HG03095 (cell line): ENCODE data around the gene CUL3.
"Not testable (repeated sequence)": the region's sequence is repeated elsewhere in the genome, so short reads cannot be mapped to it uniquely, and the experiment has no call there.

ENCODE experiments used
- ATAC-seq: cut with Tn5 transposase; IDR thresholded peaks from one replicate; pipeline ENCODE4 v1.9.1; 2021; ENCODE audit warnings: moderate library complexity; ENCODE audit not compliant: unreplicated experiment

CUL3 gene

GRCh38 chr2:224545884-224546644, 39.1 kb downstream of the CUL3 start:
- ATAC-seq: no peak

- ATAC-seq: no peak
Measured at GRCh38 chr2:224543939-224544338, 41.2 kb downstream of the CUL3 start.

GRCh38 chr2:224538561-224539138, 46.5 kb downstream of the CUL3 start:
- no peak for ATAC-seq

GRCh38 chr2:224532931-224533330, 52.2 kb downstream of the CUL3 start:
- ATAC-seq: no peak

- no peak for ATAC-seq
Measured at GRCh38 chr2:224532441-224532840, 52.7 kb downstream of the CUL3 start.

GRCh38 chr2:224528171-224528570, 57.0 kb downstream of the CUL3 start:
- ATAC-seq: no peak

GRCh38 chr2:224525774-224526173, 59.4 kb downstream of the CUL3 start:
- ATAC-seq: no peak

- ATAC-seq: no peak
Measured at GRCh38 chr2:224524657-224525056, 60.5 kb downstream of the CUL3 start.

GRCh38 chr2:224523626-224524577, 61.3 kb downstream of the CUL3 start:
- ATAC-seq: no peak

- not testable (repeated sequence) for ATAC-seq
Measured at GRCh38 chr2:224522483-224522882, 62.7 kb downstream of the CUL3 start.

GRCh38 chr2:224520064-224520463, 65.1 kb downstream of the CUL3 start:
- ATAC-seq: peak; percentile 71

- no peak for ATAC-seq
Measured at GRCh38 chr2:224518806-224519580, 66.2 kb downstream of the CUL3 start.

GRCh38 chr2:224517963-224518362, 67.2 kb downstream of the CUL3 start:
- ATAC-seq: no peak

- not testable (repeated sequence) for ATAC-seq
Measured at GRCh38 chr2:224516393-224516792, 68.8 kb downstream of the CUL3 start.

- no peak for ATAC-seq
Measured at GRCh38 chr2:224513991-224514390, 71.2 kb downstream of the CUL3 start.

- no peak for ATAC-seq
Measured at GRCh38 chr2:224507789-224508188, 77.4 kb downstream of the CUL3 start.

GRCh38 chr2:224506494-224506893, 78.7 kb downstream of the CUL3 start:
- no peak for ATAC-seq

- no peak for ATAC-seq
Measured at GRCh38 chr2:224498991-224499390, 86.2 kb downstream of the CUL3 start.

GRCh38 chr2:224492531-224492930, 92.6 kb downstream of the CUL3 start:
- ATAC-seq: no peak

GRCh38 chr2:224487940-224488339, 97.2 kb downstream of the CUL3 start:
- ATAC-seq: not testable (repeated sequence)
